ENCODE measurements around the gene GAS2L1.
A peak's percentile ranks its signal among the peaks of the same experiment; 100 is the strongest.

The GAS2L1 gene

DNA sequence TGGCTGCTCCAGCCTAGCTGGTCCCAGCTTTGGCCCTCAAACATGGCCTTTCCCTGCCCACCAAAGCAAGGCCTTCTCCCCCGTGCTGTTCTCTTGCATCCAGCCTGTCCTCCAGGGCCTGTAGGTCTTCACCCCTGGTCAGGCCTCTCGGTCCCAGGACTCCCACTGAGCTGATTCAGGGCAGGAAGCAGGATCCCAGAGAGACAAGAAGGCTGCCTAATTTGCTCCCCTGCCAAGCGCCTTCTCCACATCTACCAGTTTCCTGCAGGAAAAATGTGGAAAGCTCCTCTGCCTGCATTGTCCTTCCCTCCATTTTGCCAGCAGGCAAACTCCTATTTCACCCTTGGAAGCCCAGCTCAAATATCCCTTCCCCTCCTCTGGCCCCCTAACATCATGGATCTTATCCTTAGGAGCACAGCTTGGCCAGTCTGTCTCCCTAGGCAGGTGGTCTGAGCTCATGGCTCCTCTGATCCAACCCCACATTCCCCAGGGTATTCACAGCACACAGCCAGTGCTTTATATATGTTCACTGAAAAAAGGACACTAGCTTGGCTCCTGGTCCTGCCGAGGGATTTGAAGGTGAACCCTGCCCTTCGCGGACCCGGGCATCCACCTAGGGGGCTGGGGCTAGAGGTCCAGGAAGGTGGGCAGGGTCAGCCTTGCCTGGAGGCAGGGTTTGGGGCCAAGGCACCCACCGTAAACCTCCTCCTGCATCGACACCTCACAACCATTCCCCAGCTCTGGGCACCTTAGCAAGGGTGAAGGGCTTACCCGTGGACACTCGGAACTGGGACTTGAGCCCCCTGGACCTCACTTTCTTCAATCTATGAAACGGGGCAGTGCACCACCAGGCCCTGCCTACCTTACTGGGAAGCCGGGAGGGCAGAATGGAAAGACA lies 39.6 kb upstream of the GAS2L1 start:
- peak; percentile 46 for FAIRE-seq
- no peak for DNase-seq (ENCODE audit: insufficient read length)

DNA sequence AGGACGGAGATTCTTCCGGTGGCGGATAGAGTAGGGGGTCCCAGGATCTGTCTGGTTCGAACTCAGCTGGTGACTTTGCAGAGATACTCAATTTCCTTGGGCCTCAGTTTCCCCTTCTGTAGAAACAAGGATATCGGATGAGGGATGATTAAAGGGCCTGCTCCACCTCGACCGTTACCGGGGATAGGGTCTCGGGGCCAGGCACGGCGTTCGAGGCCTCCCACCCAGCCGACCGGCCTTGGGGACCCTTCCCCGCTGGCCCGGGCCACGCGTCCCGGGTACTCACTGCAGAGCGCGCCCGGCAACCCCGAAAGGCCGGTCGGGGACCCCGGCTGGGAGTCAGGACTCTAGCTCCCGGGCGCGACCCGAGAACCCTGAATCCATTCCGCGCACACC lies 39.0 kb upstream of the GAS2L1 start:
- no peak for FAIRE-seq
- no peak for DNase-seq (ENCODE audit: insufficient read length)
- TF ChIP-seq TAF1 (IDR thresholded peaks at IDR 0.05; ENCODE audit: borderline replicate concordance, low read depth, low read length) (no peak), POLR2A (IDR thresholded peaks at IDR 0.05; ENCODE audit: low read depth, low read length) (peak; percentile 59)

More for the DNA sequence above, 39.6 kb upstream of the GAS2L1 start:
- TF ChIP-seq TAF1 (IDR thresholded peaks at IDR 0.05; ENCODE audit: borderline replicate concordance, low read depth, low read length) (no peak), POLR2A (IDR thresholded peaks at IDR 0.05; ENCODE audit: low read depth, low read length) (no peak), POLR2AphosphoS5 (IDR thresholded peaks at IDR 0.05; ENCODE audit: low read depth, low read length) (no peak; the same call in 1 of the 2 replicates)

DNA sequence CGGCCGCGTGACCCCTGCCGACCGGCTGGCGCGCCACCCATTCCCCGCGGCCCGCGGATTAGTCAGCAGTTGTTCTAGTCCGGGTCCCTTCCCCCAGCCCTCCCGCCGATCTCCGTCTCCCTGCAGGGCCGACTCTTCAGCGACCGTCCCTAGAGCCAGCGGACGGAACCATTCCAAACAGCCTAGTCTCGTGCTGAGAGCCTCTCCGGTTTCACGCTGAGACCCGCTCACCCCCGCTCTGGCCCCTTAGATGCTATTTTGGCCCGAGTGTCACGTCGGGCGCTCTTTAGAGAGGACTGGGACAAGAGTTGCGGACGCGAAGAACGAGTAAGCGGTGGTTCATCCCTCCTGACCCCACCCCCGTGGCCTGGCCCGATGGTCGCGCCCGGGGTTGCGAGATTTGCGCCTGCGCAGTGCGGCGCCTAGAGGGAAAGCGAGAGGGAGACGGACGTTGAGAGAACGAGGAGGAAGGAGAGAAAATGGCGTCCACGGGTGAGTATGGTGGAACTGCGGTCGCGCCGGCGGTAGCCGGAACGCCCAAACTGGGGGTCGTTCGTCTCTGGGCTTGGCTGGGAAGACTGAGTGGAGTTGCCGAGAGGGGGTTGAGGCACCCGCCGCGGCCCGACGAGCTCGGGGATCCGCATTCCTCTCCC lies 38.5 kb upstream of the GAS2L1 start, which contains the start of the genes EWSR1 and RHBDD3:
TSS of gene EWSR1 (plus strand) at position 411 of the 653 bp plus-strand sequence. CDS start at position 480, 69 bp downstream.
TSS of gene RHBDD3 (minus strand) at position 124 of the 653 bp plus-strand sequence. CDS start 2,355 bp downstream, outside the sequence.
- TF ChIP-seq POLR2A (IDR thresholded peaks at IDR 0.05; ENCODE audit: low read depth, low read length), result peak; percentile 92
- peak; percentile 95 for TF ChIP-seq TAF1 (IDR thresholded peaks at IDR 0.05; ENCODE audit: borderline replicate concordance, low read depth, low read length)
- peak; percentile 94 for TF ChIP-seq POLR2AphosphoS5 (IDR thresholded peaks at IDR 0.05; ENCODE audit: low read depth, low read length)
- peak; percentile 88 for DNase-seq (ENCODE audit: insufficient read length)
- peak; percentile 97 for FAIRE-seq

DNA sequence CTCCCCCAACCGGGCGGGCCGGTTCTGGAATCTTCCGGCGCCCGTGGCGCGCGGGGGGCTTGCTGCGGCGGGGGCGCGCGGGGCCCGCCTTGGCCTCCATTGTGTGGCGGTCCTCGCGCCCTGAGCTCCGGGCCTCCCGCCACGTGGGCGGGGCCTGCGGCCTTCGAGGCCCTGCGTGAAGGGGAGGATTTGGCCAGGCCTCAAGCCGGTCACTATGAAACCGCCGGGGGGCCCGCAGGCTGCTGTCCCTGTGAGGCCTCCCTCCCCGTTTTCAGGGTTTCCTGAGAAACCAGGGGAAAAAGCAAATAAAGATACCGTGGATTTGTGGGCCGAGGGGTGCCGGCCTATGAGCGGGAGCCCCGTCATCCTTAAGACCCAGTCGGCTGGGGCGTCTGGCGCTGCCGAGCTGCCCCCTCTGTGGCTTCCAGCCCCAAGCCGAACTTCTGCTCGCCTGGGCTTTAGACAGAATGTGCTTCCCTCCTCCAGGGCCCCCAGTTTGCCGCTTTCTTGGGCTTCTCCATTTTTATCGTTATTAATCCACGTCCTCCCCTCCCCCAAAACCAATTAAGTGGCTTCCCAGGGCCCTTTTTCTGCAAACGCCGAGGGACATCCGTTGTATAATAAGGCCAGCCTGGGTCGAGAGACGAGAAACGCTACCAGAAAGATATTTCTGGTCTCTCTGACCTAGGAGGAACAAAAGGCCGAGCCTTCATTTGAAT lies 37.8 kb upstream of the GAS2L1 start:
- no peak; the same call in 1 of the 2 replicates for TF ChIP-seq POLR2AphosphoS5 (IDR thresholded peaks at IDR 0.05; ENCODE audit: low read depth, low read length)
- no peak for TF ChIP-seq POLR2A (IDR thresholded peaks at IDR 0.05; ENCODE audit: low read depth, low read length)
- TF ChIP-seq TAF1 (IDR thresholded peaks at IDR 0.05; ENCODE audit: borderline replicate concordance, low read depth, low read length), result no peak
- DNase-seq (ENCODE audit: insufficient read length), result no peak
- no peak for FAIRE-seq

DNA sequence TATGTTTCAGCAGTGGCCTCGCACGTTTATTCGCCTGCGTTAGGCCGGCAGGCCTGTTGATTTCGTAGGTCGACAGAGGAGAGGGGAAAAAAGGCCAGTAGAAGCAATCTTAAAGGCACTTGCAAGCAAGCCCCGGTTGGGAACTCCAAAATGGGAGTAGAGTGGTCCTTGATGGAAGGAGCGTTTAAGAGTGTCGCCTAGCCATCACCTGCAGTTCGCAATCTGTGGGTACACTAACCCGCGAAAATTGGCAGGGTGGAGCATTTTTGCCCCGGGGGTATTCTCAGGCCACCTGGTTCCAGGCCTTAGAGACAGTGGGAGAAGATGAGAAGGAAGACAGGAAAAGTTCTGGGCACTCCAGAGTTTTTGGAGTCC lies 37.2 kb upstream of the GAS2L1 start:
- no peak for TF ChIP-seq POLR2A (IDR thresholded peaks at IDR 0.05; ENCODE audit: low read depth, low read length)
- TF ChIP-seq POLR2AphosphoS5 (IDR thresholded peaks at IDR 0.05; ENCODE audit: low read depth, low read length), result no peak
- TF ChIP-seq TAF1 (IDR thresholded peaks at IDR 0.05; ENCODE audit: borderline replicate concordance, low read depth, low read length), result no peak
- DNase-seq (ENCODE audit: insufficient read length), result no peak
- no peak for FAIRE-seq

DNA sequence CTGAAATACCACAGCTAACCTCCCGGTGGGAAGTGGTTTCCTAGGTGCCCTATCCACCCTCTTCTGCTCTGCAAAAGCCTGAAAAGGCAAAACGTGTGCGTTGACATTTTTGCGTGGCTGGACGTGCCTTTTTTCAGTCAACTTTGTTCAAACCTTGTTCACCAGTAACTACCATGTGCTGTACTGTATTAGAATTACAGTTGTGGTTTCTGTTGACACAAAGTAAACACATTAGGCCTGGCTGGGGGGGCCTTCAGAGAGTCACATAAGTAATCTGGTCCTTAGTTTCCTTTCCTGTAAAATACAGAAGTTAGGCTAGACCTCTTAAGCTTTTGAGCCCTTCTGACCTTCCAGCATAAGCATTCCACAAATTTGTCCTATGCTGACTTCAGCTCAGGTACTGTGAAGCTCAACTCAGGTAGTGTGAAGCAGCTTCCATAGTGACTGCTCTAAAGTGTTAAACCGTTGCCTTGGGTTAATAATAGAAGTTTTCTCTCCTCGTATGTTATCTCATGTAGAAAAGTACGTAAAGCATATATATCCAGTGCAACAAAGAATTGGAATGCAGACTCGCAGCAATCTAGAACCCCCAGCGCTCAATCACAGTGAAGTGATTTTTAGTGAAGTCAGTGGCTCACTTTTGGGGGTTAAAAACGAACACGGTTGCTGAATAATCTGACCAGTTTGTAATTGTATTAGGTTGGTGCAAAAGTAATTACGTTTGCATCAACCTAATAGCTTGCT lies 36.5 kb upstream of the GAS2L1 start:
- DNase-seq (ENCODE audit: insufficient read length), result no peak
- FAIRE-seq, result peak; percentile 53
- no peak for TF ChIP-seq TAF1 (IDR thresholded peaks at IDR 0.05; ENCODE audit: borderline replicate concordance, low read depth, low read length)
- TF ChIP-seq POLR2A (IDR thresholded peaks at IDR 0.05; ENCODE audit: low read depth, low read length), result no peak

DNA sequence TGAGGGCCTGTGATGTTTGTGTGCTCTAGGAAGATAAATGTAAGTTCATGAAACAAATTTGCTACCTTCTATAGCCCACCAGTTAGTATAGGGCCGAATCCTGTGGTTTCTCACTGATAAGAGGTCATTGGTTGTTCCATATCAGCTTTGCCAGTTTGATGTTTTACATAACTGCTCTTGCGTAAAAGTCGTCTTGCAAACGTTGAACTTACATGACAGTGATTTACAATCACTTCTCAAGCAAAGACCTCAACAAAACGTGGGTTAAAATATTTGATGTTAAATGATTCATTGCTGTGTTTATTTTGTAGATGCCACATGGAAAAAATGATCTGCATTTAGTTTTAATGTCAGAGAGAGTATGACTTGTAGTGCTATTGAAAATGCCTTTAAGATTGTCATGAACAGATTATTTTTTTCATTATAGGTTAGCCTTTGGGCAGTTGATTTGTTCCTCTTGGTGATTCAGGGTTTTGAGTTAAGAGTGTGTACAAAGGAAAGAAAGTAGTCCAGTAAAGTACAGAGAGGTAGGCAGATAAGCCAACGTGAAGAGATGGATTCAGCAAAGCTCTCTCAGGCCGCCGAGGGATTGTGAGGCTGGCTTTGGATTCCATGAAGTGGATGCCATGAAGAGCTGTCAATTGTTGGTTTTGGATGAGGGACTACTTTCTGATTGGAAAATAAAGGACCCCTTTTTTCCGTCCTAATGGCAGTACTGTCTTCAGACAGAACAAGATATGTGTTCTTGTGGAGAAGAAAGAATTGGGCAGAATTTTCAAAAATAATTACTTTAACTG lies 35.8 kb upstream of the GAS2L1 start:
- FAIRE-seq (peak; percentile 48), DNase-seq (ENCODE audit: insufficient read length) (no peak)
- TF ChIP-seq POLR2AphosphoS5 (IDR thresholded peaks at IDR 0.05; ENCODE audit: low read depth, low read length) (peak; percentile 38; the same call in 1 of the 2 replicates), TAF1 (IDR thresholded peaks at IDR 0.05; ENCODE audit: borderline replicate concordance, low read depth, low read length) (no peak)

DNA sequence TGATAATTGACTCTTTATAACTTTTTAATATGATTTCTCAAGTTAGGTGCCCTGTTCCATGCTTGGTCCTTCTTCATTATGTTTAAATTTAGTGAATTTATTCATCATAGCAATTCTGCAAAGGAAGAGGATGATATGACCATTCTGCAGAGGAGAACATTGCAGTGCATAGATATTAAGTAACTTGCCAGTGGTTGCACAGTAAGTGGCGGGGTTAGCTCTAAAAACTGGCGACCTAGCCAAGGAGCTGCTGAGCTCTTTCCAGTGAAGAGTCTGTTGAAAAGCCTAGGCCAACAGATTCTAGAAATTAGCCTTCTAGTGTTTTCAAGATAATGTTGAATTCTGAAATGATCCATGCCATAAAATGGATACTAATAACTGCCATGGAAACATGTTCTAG lies 33.8 kb upstream of the GAS2L1 start:
- DNase-seq (ENCODE audit: insufficient read length) (no peak), FAIRE-seq (no peak)
- TF ChIP-seq TAF1 (IDR thresholded peaks at IDR 0.05; ENCODE audit: borderline replicate concordance, low read depth, low read length) (no peak), POLR2AphosphoS5 (IDR thresholded peaks at IDR 0.05; ENCODE audit: low read depth, low read length) (no peak), POLR2A (IDR thresholded peaks at IDR 0.05; ENCODE audit: low read depth, low read length) (no peak)

DNA sequence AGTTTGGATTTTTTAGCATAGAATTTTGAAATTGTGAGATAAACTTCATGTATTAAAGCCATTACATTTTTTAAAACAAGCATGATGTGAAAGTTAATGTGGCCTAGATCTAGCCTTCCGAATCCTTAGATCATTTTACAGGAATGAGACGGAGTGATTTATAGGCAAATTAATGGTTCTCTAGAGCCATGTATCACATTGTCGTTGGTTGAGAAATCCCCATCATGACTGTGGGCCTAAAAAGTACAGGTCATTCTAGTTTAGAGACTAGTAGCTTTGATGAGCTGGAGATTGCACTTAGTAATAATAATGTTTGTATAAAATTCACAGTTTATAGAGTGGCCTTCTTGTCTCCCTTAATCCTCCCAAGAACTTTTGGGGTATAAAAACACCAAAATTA lies 31.3 kb upstream of the GAS2L1 start:
- TF ChIP-seq TAF1 (IDR thresholded peaks at IDR 0.05; ENCODE audit: borderline replicate concordance, low read depth, low read length) (no peak), POLR2A (IDR thresholded peaks at IDR 0.05; ENCODE audit: low read depth, low read length) (no peak), POLR2AphosphoS5 (IDR thresholded peaks at IDR 0.05; ENCODE audit: low read depth, low read length) (no peak)
- DNase-seq (ENCODE audit: insufficient read length) (no peak), FAIRE-seq (no peak)

All from GM12892 (cell line).